Activated CD8-positive, alpha-beta memory T cell treated with anti-CD3 and anti-CD28 coated beads for 24 hours (primary cell): ENCODE measurements around the gene SUPT6H.
A peak's percentile ranks its signal among the peaks of the same experiment; 100 is the strongest.

Experiments
- DNase-seq: peaks from one replicate; pipeline ENCODE4 v3.0.0-alpha.2; 2020

The SUPT6H gene

DNA sequence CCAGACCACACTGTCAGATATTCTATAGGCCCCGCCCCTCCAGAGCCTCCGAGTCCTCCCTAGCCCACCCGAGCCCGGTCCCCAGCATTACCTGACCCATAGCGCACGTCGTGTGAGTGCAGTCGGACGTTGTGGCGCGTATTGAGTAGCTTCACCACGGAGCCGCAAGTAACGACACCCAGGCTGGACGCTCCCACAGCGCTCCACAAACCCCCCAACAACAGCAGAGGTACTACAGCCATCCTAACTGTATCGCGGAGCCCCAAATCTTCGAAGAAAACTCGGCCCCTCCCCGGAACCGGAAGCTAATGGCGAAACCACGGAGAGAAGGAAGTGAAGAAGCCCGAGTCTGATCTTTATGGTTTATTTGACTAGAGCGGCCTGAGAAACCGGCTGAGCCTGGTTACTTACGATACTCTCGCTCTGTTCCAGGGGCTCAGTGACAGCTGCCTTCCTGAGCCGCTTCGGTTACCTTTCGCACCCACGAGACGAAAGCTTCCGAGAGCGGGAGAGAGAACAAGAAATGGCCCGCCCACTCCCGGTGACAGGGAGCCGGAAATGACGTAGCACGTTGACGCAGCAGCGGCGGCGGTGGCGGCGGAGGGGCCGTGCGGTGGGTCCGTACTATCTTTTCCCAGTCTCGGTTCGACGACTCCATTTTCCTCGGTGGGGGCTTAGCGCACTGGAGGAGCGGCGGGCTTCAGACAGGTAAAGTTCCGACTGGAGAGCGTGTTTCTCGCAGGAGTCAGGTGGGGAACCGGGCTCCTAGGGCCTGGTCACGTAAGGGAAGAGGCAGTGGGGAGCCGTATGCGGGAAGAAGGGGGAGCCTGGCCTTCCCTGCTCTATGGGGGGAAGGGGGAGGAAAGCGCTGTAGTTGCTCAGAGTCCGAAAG, at the start of gene SUPT6H, which contains the start of gene SDF2:
TSS of gene SUPT6H (plus strand) at position 571 of the 892 bp plus-strand sequence. CDS start 11,197 bp downstream, outside the sequence.
TSS of gene SDF2 (minus strand) at position 272 of the 892 bp plus-strand sequence. CDS start at position 242, 30 bp downstream.
- DNase-seq = peak; percentile 99

DNA sequence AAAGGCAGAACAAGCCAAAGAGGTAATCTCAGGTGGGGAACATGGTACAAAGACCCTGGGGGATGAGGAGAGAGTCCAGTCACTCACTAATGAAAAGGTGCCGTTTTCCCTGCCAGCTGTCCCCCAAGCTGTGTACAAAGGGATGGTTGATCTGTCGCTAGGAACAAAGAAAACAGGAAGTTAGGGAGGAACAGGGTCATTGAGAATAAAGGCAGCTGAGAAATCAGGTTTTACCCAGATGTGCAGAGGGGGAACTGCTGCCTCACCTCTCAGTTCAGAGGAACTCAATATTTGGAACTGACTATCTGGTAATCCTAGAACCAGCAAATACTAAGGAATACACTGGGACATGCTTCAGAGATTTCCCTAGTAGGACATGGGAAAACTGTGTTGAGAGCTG, 49.5 kb upstream of the SUPT6H start:
- no peak for DNase-seq

DNA sequence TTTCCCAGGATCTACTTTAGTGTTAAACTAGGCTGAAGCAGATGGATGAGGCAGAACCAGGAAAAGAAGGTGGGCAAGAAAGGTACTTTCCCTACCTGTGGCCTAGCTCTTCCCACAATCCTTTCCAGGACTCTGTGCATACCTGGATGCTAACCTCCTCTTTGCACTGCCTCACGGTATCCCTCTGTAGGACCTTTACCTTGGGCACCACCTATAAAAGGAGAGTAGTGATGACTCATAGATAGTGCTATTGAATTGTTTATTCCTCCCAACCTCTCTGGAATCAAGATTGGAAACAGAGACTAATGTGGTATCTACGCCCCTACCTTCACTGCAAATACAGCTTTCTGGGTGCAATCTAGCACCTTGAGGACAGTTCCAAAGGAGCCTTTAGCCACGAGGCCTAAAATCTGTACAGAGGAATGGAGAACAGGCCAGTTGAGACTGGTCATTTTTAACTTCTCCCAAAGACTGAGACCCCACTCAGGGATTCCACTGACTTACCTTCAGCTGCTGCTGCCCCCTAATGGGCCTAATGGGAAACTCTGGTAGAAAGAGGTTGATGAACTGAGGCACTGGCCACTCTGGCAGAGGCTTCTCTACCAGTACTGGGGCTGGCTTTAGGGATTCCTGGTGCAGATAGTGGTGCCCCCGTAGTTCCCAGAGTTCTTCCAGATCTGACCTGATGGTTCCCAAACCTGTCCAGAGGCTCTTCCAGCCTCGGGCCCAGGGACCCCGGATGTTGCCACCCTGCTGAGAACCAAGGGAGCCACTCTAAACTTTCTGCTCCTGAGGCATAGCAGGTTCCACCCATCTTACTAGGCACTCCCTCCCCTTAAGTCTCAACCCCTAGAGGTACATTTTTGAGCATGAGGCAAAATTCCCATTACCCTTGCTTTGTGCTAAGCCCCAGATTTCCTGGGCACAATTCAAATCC, 48.8 kb upstream of the SUPT6H start:
- peak; percentile 67 for DNase-seq

DNA sequence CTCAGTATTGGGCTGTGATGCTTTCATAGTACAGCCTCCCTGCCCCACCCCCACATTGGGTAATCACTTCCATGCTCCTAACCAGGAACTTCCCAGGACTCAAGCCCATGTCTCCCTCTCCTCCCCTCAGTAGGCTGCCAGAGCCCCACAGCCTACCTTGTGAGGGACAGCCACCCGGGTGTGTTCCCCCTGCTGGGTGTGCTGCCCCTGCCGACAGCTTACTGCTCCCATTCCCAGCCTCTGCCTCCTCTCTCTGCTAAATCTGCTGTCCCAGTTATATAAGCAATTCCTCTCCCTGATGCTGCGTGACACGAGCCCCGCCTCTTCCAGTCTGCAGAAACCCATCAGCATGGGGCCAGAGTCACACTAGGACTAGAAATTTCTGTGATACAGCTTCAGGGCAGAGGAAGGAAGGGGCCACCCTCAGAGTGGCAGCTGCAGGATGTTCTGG, 48.0 kb upstream of the SUPT6H start, which contains the start of gene RSKR:
TSS of gene RSKR (minus strand) at position 255 of the 451 bp plus-strand sequence. CDS start at position 231, 24 bp downstream.
- no peak for DNase-seq

DNA sequence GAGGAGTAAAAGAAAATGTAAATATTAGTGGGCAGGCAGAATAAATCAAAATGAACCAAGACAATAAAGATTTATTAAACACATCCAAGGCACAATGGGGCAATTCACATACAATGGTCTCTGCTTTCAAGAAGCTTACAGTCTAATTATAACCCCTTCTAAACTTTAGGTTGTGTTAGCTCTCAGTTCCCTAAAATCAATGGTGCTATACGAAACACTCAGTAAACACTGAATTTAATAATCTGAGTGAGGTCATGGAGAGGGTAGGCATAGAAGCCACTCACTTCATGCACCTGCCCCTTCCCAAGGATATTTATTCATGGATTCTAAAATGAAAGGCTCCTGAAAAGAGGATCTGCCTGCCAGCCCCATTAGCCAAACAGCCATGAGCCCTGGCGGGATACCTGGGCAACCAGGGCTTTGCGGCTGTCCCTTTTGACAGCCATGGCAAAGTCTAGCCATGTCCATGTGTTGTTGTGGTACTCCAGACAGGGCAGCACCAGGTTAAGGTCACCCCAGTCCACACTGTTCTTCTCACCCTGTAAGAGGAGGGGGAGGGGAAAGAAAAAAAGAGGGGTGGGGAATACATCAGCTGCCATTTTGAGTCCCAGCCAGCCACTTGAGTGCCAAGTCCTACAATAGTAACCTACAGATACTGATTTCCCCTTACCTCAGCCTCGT, 46.6 kb upstream of the SUPT6H start:
- DNase-seq = no peak

DNA sequence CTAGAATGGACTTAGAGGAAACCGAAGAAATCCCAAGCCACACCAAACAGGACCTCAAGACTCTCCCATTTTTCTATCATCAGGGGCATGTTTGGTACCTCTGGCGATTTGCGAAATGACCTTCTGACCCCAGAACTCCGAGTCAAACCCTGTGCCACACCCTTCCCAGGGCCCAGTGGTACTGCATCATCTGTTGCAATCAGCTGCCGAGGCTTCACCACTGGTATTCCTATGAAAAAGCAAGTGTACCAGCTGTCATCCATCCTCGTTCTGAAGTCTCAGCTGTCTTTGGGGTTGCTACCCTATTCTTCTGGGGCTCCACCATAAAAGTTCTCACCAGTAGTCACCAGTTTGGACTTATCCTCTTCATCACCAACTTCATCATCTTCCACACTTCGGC, 45.7 kb upstream of the SUPT6H start:
- DNase-seq = no peak

DNA sequence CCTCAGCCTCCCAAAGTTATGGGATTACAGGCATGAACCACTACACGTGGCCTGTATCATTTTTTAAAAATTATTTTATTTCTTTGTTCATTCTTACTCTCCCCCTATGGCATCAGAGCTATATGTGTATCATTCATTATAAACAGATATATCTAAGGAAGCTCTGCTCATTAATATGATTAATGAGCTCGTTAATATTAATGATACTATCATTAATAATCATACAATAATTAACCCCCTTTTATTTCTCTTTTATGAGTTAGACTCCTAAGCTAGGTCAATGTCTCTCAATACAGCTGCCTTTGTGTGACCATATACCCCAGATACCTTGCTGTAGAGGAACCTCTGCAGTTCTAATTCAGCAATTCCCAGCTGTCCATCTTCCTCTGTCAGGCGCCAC, 43.5 kb upstream of the SUPT6H start:
- no peak for DNase-seq

DNA sequence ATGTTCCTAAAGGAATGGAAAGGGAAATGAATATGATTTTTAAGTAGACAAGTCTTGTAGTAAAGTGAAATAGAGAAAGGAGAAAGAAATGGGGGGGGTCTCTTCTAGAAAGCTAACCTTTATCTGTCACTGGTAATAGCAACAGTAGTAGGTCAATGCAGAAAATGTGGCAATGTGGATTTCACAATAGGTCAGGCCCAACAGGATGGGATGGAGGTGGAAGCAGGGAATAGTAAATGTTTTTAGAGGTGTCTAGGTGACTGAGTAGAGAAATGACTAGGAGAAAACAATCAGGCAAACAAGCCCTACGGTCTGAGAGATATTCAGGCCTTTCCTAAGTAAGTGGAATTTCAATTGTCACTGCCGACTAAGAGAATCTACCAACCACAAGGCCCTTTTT, 42.0 kb upstream of the SUPT6H start:
- no peak for DNase-seq

DNA sequence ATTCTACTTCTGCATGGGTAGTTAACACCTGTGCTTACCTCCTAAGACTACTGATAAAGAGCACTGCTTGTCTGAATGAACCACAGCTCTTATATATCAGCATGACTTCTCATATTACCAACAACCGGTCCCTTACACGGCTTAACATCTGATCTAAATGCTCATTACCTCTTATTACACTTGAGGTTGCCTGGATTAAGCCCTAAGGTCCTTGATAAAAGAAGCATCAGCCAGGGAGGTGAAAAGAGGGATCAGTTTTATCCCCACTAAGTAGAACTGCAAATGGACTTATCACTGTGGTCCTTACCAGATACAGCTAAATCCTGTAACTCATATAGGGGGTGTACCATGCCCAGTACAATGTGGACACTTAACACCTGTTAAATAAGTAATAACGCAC, 39.8 kb upstream of the SUPT6H start:
- DNase-seq = no peak

DNA sequence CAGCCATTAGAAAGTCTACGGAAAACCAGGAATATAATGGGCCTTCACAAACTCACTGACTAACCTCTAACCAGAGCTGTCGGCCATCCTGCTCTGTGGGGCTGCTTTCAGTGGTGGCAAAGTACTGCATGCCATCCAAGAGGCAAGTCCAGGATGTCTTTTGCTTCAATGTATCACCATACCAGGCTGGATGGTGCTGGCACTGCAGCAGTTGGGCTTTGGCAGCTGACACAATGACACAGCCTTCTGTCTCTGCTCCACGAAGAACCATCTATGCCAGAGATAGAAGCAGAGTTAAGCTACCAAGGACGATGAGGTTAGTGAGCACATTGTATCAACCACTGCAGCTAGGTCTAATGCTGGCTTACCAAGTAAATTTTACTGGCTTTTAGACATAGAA, 38.3 kb upstream of the SUPT6H start:
- DNase-seq = no peak

DNA sequence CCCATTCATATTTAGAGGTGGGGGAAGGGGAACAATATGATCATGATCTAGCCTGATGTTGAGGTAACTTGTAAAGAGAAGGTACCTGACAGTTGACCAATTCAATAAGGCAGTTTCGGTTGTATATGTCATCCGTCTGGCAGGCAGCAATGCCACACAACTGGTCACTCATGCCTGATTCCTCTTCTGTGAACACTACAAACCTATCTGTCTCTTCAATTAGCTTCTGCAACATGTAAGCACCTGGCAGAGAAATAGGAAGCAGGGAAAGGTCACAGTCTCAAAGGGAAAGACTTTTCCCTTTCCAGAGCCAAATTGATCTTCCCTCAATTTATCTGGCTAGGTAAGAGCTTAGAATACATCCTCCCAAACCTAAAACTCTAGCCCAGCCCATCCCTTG, 37.9 kb upstream of the SUPT6H start:
- DNase-seq = no peak

DNA sequence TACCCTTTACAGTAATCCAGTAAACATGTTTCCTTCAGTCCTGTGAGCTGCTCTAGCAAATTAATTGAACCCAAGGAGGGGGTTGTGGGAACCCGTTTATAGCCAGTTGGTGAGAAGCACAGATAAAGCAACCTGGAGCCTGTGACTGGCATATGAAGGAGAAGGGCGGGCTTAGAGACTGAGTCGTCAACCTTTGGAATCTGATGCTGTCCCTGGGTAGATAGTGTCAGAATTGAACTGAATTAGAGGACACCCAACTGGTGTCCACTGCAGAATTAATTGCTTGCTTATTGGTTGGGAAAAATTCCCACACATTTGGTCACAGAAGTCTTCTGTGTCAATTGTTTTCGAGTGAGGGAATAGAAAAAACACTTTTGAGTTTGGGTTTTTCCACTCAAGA, 35.2 kb upstream of the SUPT6H start:
- DNase-seq = no peak

DNA sequence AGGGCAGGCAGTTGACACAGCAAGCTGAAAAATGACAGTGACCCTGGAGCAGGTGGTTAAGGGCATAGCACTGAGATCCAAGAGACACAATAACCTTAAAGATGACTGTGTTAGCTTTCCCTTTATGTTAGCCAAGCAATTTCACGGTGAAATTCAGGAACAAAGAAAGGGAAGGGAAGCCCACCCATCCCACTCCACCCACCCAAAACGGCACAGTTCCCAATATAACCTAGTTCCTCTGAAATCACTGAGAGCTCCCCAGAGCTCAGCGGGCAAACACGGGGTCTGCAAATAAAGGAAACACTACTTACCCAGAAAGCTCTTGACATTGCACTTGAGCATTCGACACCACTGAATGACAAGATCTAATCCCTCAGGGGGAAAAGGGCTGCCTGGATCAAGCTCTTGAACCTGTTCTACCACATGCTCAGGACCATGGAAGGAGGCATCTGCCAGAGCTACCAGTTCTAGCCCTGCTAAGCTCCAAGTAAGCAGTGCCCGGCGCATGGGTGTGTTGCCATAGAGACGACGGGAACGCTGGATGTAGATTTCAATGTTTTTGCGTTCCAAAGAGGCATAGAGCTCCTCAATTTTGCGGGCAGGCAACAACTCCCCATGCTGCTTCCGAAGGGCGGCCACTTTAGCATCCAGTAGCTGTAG, 27.7 kb upstream of the SUPT6H start:
- no peak for DNase-seq

DNA sequence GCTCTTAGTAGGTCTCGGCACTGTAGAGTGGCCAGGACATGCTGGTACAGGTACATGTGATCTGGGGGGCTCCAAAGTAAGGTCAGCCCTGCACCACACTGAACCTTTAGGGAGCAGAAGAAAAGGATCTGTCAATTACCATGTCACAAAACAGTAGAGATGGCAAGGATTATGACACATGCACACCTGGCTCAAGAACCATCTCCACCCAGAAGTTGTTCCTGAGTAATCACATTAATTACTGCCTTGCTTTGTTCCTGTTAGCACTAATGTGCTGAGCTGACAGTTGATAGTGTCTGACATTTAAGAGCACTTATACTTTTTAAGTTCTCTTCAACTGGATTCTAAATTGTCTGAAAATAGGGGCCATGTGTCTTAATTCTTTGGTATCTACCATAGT, 26.5 kb upstream of the SUPT6H start:
- no peak for DNase-seq

DNA sequence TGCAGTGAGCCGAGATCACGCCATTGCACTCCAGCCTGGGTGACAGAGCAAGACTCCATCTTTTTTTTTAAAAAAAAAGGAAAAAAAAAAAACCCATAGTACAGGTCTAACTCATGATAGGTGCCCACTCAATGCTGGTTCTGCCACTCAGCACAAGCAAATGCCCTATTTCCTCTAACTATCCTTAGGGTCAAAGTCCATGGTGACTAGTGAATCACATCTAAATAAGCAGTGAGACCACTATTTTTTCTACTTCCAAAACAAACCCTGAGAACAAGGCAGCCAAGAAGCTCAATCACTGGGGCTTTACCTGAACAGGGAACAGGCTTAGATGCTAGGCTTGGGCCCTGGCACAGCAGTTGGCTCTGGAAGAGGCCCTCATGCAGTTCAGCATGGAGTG, 20.4 kb upstream of the SUPT6H start:
- DNase-seq = no peak

DNA sequence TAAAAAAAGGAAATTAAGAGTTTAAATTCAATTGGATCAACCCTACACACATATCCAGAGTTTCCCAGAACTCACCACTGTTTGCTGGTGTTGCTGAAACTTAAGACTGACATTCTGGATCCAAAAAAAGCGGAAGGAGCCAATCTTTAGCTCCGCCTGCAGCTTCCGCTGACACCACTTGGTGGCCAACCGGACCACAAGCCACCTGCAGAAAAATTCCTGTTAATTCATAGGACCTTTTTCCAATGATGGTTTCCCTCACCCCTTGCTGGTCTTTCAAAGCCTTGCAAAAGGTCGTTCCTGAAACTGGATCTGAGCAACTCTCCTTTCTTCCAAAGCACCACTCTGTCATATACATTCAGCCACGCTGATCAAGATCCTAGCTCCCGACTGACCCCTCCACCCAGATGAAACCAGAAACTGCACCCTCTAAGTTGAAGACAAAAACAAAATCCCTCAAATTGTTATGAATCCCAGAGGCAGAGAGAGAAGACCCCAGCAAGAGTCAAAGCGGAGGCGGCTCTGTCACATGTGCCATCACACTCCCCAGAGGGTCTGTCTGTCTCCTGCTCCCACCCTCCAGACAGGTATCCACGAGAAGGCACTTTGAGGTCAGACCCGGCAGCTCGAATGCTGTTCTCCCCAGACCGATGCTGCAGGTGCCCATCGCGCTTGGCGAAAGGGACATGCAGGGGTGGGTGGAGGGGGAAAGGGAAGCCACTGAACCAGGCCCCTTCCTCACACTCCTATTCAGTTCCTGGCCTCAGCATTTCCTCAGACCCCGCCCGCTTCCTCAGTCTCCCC, 17.8 kb upstream of the SUPT6H start:
- peak; percentile 72 for DNase-seq

DNA sequence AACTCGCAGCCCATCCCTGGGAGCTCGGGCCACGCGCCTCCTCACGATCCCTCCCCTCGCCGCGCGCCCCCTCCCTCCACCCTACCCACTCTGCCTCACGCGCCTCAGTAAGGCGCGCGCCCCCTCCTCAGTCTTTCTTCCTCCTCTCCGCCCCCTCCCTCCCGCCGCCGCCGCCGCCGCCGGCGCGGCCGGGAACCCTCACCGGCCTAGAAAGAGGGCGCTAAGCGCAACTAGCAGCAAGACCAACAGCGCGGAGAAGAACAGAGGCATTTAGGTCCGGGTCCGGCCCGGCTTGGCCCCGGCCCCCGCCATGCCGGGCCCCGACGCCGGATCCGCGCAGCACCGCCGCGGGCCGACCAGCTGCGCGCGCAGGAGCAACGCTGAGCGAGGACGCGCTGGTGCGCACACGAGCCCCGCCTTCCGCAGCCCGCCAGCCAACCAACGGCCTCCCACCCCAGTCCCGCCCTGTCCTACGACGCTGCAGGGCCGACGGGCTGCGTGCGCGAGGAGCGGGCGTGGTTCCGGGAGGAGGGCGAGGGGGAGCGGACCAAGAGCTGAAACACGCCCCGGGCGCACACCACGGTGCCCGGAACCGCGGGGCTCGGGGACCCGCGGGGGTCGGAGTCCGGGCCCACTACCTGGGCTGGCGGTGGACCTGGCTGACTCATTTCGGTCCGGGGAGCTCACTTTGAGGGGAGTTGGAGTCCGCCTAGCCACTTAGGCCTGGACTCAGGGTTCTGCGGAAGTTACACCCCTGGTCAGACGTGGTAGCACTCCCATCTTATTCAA, 17.0 kb upstream of the SUPT6H start, which contains the start of gene BLTP2:
TSS of gene BLTP2 (minus strand) at position 372 of the 789 bp plus-strand sequence. CDS start at position 270, 102 bp downstream.
- peak; percentile 97 for DNase-seq

DNA sequence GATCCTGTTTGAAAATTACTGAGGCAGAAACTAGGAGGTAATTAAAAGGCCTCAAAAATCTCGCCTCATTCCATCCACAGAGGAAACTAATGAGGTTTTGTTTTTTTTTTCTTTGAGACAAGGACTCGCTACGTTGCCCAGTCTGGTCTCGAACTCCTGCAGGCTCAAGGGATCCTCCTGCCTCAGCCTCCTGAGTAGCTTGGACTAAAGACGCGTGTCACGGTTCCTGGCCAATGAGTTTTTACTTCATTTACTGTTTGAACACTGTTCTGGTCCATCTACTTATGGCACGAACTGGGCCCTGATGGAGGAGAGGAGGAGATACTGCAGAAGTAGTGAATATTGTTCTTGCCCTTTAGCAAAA, 16.4 kb upstream of the SUPT6H start:
- DNase-seq = peak; percentile 59

DNA sequence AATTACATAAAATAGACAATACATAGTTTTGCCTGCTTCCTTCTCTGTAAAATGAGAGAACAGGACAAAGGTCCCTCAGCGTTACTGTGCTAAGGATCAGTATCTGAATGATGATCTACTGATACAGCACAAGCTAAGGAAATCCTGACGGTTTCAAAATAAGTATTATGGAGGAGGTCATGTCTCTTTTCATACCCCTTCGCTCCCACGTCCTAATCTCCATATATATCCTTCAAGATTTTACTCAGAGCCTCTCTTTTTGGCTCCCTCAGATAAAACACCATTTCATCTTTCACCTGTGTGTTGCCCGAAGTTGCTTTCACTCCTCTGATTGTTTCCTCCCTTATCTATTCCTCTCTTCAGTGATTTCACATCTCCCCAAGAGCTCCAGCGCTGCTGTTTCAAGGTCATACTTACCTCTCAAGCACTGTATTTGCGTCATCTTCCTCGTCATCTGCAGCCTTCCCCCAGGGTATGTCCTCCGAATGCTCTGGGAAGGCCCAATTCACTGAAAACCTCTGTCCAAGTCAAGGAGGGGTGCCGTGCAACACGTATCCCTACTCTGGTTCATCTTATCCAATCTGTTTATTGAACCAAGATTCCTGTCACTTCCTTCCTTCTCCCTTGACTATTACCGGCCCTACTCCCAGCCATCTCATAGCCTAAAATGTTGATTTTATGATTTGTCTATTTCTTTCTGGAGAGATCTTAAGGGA, 15.8 kb upstream of the SUPT6H start:
- DNase-seq = no peak

DNA sequence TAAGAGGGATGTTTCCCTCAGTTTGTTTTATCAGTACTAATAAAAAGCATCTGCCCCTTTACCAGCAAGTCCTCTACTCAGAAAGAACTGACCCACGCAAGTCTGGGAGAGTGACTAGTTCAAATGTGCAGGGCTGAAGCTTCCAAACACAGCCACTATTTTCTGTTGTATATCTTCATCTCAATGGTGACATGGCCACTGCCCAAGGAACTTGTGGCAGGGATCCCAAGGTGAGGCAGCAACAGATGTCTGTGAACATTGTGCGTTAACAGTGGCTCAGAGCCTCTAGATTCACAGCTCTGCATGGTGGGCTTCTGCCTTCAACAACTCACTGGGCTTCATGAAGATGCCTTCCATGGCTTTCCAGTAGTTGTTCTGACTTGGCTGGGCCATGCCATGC, 13.3 kb upstream of the SUPT6H start:
- no peak for DNase-seq
